RWPE1 (cell line): ENCODE measurements around the gene GGN.

Experiments used
- CTCF ChIA-PET: fragments of 350-600 bp; sonication (Branson Sonifier 250); formaldehyde crosslinking; extraction: SDS; loops from one replicate; lab custom pipeline; 2021; lab: Yijun Ruan, JAX
- POLR2A ChIA-PET: fragments of 400-600 bp; formaldehyde crosslinking; extraction: SDS; loops from one replicate; lab custom pipeline; 2020; ENCODE audit warnings: antibody characterized with exemption; ENCODE audit not compliant: low non-redundant PET; lab: Yijun Ruan, JAX
- DNase-seq: peaks from one replicate; pipeline ENCODE4 v3.0.0; 2012; ENCODE audit warnings: low spot score
- H3K27ac ChIP-seq: fragments of 450-650 bp; 2 replicates; pipeline ENCODE4 v1.5.1; 2017
- CTCF ChIP-seq: fragments of 450-650 bp; conservative IDR thresholded peaks from 2 replicates; pipeline ENCODE4 v1.5.1; 2017; ENCODE audit warnings: low read depth, mild to moderate bottlenecking

The GGN gene

GRCh38 chr19:38385057-38385803, 2.6 kb downstream of the GGN start:
- ChIA-PET CTCF (interaction anchor here (0.5 kb wide), 1 partner anchor 34 kb away, joined by 3 read pairs; no protein-coding TSS in a partner anchor), POLR2A (no interaction called here)
- H3K27ac ChIP-seq = peak overlapping the region; percentile 51
- TF ChIP-seq CTCF = no peak
- DNase-seq = no peak

DNA sequence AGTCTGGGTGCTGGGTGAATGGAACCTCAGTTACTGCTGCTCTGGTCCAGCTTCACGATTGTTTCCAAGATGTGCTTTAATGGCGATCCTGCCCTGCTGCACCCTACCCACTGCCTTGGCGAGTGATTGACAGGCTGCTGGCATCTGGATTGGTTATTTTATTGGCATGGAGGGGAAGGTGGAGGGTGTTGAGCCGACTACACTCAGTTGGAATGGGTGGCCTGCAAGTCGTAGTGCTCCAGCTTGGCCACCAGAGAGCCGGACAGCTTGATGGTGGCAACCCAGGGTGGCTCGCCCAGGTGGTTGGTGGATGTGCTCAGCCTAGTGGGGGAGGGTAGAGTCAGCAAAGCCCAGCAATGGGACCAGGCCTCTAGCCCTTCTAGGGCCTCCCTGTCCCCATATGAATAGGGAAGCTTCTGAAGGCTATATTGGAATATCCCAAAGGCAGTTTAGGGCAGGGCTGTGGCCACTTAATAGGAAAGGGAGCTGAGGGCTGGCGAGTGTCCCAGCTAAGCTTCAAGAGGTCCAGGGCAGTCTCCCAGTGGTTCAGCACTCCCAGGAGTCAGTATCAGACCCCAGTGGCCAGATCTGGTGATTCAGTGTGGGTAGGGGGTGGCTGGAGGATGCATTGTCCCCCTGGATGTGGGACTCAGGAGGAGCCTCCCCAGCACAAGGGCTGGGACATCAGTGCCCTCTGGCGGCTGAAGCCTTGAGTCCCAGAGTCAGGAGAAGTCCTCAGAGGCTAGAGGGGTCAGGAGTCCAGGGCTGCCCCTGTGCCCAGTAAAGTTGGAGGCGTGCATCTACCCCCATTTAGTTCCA, 3.4 kb downstream of the GGN start:
- DNase-seq = no peak
- POLR2A ChIA-PET = no interaction called here
- CTCF ChIA-PET = interaction anchor here (0.5 to 0.7 kb wide), 3 partner anchors 33 to 878 kb away, joined by 3 to 5 read pairs (median 4); partner anchors contain the start of gene ZNF793
- no peak for TF ChIP-seq CTCF
- peak overlapping the region; percentile 51 for H3K27ac ChIP-seq

DNA sequence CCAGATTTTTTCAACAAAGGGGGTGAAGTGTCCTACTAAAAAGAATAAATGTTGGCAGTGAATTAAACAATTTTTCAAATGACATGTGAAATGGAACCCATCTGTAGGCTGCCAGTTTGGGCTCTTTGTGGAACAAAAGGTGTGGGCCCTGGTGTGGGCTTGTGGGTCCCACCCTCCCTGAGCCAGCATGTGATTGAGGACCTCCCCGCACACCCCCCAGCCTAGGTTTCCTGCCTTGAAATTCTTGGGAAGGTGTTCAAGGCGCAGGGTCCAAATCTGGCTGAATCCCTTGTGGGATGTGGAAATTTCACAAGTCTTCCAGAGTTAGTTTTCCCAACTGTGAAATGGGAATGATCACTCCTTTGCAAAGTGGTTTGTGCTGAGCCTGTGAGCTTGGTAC, 4.1 kb downstream of the GGN start:
- no peak for TF ChIP-seq CTCF
- POLR2A ChIA-PET = no interaction called here
- CTCF ChIA-PET = interaction anchor here (0.7 kb wide), 2 partner anchors 150 to 877 kb away, joined by 4 to 5 read pairs; partner anchors contain the start of gene ZNF793
- no peak for DNase-seq
- H3K27ac ChIP-seq = peak overlapping the region; percentile 51

- CTCF ChIA-PET = no interaction called here
- POLR2A ChIA-PET = no interaction called here
- TF ChIP-seq CTCF = no peak
- H3K27ac ChIP-seq = peak overlapping the region; percentile 51
- no peak for DNase-seq
Measured at GRCh38 chr19:38383184-38383583, 4.7 kb downstream of the GGN start.

- ChIA-PET POLR2A (no interaction called here), CTCF (no interaction called here)
- no peak for TF ChIP-seq CTCF
Measured at GRCh38 chr19:38381138-38381537, 6.7 kb downstream of the GGN start.

DNA sequence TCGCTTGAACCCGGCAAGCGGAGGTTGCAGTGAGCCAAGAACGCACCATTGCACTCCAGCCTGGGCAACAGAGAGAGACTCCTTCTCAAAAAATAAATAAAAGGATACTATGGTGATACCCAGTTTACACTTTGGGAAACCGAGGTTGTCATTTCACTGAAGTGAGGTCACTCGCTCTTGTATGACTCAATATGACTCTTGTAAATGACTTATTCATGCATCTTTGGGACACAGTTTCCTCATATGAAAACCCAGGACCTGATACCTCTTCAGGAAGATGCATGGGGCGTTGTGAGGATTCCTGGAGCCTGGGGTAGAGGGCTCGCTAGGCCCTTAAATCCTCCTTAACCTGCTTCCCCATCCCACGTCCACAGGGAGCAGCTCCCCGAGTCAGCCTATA, 9.0 kb downstream of the GGN start:
- no peak overlapping the region for H3K27ac ChIP-seq
- POLR2A ChIA-PET = no interaction called here
- CTCF ChIA-PET = no interaction called here
- TF ChIP-seq CTCF = no peak
- no peak for DNase-seq

More at GRCh38 chr19:38381138-38381537, 6.7 kb downstream of the GGN start:
- DNase-seq = no peak
- H3K27ac ChIP-seq = peak overlapping the region; percentile 2; the same call in 1 of the 2 replicates
